K562 (cell line): ENCODE data around the gene SLC38A10. TPM values are rescaled to one million over a fixed set of nuclear protein-coding genes. Genes with fewer than 3 reads are reported as not detected.
A peak's percentile ranks its signal among the peaks of the same experiment; 100 is the strongest.

Source experiments
- ADNP ChIP-seq: fragments of 200-800 bp; sonication (Bioruptor generic); IDR thresholded peaks from 2 replicates; pipeline ENCODE4 v1.6.1; 2016; ENCODE audit warnings: missing genetic modification characterization, missing compliant biosample characterization
- CGGBP1 ChIP-seq: fragments of 250-450 bp; sonication (Bioruptor Pico); IDR thresholded peaks from 2 replicates; pipeline ENCODE4 v1.9.0; 2021; ENCODE audit warnings: mild to moderate bottlenecking
- EGR1 ChIP-seq: fragments of 450-650 bp; conservative IDR thresholded peaks from 2 replicates; pipeline ENCODE4 v1.6.1; 2017; ENCODE audit warnings: mild to moderate bottlenecking
- NKRF ChIP-seq: fragments of 450-650 bp; IDR thresholded peaks from 2 replicates; pipeline ENCODE4 v1.6.1; 2016; ENCODE audit warnings: borderline replicate concordance
- polyA plus RNA-seq, 8 experiments: library from polyadenylated mRNA; depleted of rRNA in 4 of 8; stranded (reverse) in 5 of 8; unstranded in 3 of 8; fragments of >200 nt; fragmentation: Nextera tagmentation in 2 of 8; fragmentation: Illumina TruSeq in 1 of 8; extraction: Ambion mirVana in 2 of 8; extraction: Trizol in 1 of 8; gene quantifications; 2 replicates each; pipeline versions ENCODE4 v1.2.1 to v1.2.3, GENCODE V29; 2011 to 2014; ENCODE audit warnings: inconsistent platforms in 1 of 8, missing spikeins in 1 of 8
- total RNA-seq, 7 experiments: library from RNA; depleted of rRNA in 6 of 7; stranded (reverse); fragments of >200 nt in 6 of 7; fragmentation: Illumina TruSeq in 2 of 7; extraction: Trizol in 2 of 7; gene quantifications; 2 replicates each; pipeline versions ENCODE4 v1.2.1 to v1.2.3, GENCODE V29; 2011 to 2021; ENCODE audit warnings: low replicate concordance in 1 of 7
- TF ChIP-seq, protein P1 (sequence below): fragments of 250-450 bp; sonication (Bioruptor Pico); IDR thresholded peaks from 2 replicates; pipeline ENCODE4 v1.5.0; 2020; ENCODE audit warnings: mild to moderate bottlenecking, borderline replicate concordance
- TF ChIP-seq, protein P2 (sequence below): sonication (generic); formaldehyde crosslinking; IDR thresholded peaks from 2 replicates; pipeline ENCODE4 v1.8.0; 2022; ENCODE audit warnings: missing genetic modification reagents, mild to moderate bottlenecking, moderate library complexity, borderline replicate concordance
- TF ChIP-seq, protein P3 (sequence below), 3 experiments: fragments of 200-800 bp in 1 of 3; sonication (Bioruptor generic) in 1 of 3; sonication (generic) in 1 of 3; formaldehyde crosslinking in 1 of 3; IDR thresholded peaks; 2 replicates each; pipeline versions ENCODE4 v1.6.1 to v1.8.0; 2016 to 2022; ENCODE audit warnings: mild to moderate bottlenecking in 2 of 3, missing compliant biosample characterization in 2 of 3, missing genetic modification characterization in 2 of 3, missing genetic modification reagents in 1 of 3

Gene SLC38A10
- total and polyA plus RNA-seq, 9 of the 15 experiments (the other 6 are each of a cell fraction or from before 2014, with no cell fraction given) = 0.45 to 54.2 (median 13.8) TPM

DNA sequence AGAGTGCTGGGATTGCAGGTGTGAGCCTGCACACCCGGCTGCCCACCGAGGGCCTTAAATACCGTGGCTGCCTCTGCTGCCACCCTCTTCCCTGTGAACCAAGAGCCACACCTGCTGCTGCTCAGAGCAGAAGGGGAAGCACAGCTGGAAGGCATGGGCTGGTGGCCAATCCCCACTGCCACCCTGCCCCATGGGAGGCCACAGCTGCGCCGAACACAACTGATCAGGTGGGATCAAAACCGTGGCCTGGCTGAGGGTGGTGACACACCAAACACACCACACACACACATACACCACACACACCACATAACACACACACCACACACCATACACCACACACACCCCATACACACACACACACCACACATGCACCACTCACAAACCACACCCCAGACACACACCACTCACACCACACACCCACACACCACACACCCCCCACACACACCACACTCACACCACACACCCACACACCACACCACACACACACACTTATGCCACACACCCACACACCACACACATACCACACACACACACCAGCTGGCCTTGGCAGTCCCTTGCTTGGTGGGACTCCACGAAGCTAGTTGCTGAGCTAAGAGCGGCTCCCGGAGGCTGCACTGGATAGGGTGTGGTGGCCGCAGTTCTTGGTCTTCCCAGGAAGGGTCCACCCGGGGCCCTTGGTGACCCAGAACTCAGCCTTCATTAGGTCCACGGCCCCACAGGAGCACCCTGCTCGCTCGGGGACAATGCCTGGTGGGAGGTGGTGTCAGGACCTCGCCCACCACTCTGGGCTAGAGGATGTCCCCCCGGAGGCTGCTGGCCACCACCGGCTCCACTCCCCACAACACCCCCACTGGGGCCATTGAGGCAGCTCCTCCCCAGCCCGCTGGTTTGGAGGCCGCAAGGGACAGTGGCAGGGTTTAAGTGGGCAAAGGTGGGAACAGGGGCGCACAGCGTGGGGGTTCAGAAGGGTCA, 87.2 kb downstream of the SLC38A10 start (continued):
- TF ChIP-seq, protein P1, sequence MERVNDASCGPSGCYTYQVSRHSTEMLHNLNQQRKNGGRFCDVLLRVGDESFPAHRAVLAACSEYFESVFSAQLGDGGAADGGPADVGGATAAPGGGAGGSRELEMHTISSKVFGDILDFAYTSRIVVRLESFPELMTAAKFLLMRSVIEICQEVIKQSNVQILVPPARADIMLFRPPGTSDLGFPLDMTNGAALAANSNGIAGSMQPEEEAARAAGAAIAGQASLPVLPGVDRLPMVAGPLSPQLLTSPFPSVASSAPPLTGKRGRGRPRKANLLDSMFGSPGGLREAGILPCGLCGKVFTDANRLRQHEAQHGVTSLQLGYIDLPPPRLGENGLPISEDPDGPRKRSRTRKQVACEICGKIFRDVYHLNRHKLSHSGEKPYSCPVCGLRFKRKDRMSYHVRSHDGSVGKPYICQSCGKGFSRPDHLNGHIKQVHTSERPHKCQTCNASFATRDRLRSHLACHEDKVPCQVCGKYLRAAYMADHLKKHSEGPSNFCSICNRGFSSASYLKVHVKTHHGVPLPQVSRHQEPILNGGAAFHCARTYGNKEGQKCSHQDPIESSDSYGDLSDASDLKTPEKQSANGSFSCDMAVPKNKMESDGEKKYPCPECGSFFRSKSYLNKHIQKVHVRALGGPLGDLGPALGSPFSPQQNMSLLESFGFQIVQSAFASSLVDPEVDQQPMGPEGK = no peak
- TF ChIP-seq, protein P2, sequence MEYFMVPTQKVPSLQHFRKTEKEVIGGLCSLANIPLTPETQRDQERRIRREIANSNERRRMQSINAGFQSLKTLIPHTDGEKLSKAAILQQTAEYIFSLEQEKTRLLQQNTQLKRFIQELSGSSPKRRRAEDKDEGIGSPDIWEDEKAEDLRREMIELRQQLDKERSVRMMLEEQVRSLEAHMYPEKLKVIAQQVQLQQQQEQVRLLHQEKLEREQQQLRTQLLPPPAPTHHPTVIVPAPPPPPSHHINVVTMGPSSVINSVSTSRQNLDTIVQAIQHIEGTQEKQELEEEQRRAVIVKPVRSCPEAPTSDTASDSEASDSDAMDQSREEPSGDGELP (CRISPR knock-in tag) = peak; percentile 30; the same call in 1 of the 2 replicates
- peak; percentile 52; the same call in 1 of the 2 replicates for TF ChIP-seq EGR1
- TF ChIP-seq CGGBP1 (CRISPR knock-in tag) = no peak
- peak; percentile 60; the same call in 1 of the 2 replicates for TF ChIP-seq ADNP (tag)
- no peak for TF ChIP-seq NKRF
- TF ChIP-seq, protein P3, sequence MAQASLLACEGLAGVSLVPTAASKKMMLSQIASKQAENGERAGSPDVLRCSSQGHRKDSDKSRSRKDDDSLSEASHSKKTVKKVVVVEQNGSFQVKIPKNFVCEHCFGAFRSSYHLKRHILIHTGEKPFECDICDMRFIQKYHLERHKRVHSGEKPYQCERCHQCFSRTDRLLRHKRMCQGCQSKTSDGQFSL (CRISPR knock-in tag; IDR thresholded peaks at IDR 0.05) = peak; percentile 35; the same call in 1 of the 2 replicates
- TF ChIP-seq, protein P3 (tag; IDR thresholded peaks at IDR 0.05) = no peak
